ENCODE measurements around the gene PTPRN2.
"Not testable (repeated sequence)": the region's sequence is repeated elsewhere in the genome, so short reads cannot be mapped to it uniquely, and the experiment has no call there.

The PTPRN2 gene

DNA sequence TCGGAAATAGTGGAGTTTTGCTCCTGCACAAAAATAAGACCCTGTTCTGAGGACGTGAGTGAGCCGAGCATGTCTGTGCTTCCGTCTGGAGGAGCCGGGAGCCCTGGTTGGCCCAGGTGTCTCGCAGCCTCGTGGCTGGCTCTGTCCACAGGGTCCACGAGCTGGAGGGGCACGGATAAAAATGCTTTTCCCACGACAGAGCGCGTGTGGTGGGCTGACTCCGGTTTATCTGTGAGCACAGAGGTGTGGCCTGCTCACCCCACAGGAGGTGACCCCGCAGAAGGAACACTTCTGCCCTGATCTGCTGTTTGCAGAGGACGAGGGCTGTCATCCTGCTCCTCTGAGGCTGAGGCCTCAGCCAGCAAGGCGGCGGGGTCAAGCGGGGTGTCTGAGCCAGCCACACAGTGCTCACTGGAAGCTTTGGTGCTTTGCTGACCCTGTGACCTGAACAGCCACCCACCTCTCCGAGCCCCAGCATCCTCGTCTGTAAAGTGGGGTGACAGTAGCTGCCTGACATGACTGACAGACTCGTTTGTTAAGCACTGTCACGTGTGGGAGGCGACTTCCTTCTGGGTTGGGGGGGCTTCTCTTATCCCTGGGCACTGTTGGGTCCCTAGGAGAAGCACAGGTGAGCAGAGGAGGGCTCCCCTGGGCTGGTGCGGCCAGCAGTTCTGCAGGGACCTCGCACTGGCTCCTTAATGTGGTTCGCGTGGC is 1088.3 kb downstream of the PTPRN2 start:
- no peak for DNase-seq

GRCh38 chr7:157498657-157499056 is 1089.0 kb downstream of the PTPRN2 start:
- DNase-seq = no peak

DNA sequence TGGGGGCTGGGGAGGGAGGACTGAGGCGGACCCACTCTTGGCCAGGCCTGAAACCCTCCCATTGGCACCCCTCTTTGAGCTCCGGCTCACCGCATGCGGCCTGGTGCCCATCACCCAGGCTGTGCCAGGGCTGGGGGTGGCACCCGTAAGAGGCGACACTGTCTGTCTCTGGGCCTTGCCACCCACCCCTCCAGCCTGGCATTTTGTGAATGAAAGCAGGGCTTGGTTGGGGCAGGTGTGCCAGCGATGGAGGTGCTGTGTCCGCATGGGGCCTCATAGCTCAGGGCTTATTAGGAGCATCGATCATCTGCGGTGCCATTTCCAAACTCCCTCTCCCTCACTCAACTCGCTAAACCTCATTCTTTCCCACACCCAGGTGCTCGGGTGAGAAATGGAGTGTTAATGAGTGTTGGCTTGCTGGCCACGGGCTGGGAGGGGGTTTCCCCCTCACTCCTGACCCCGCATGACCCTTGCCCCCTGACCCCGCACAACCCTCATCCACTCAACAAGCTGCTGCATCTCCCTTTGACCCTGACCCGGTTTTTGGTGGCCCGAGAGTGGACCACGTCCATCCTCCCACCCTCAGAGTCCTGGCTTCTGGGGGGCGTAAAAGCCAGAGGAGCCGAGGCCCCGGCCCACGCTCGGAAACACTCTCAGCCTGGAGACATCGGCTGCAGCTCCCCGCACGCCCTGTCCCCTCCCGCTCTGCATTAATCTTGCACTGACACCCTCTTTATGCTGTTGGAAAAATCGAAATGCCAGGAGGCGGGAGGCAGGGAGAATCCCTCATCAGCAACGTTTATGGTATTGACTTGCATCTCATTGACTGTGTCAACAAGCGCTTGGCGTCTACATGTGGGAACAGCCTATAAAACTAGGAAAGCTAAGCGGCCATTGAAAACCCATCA is 1089.6 kb downstream of the PTPRN2 start:
- no peak for DNase-seq

DNA sequence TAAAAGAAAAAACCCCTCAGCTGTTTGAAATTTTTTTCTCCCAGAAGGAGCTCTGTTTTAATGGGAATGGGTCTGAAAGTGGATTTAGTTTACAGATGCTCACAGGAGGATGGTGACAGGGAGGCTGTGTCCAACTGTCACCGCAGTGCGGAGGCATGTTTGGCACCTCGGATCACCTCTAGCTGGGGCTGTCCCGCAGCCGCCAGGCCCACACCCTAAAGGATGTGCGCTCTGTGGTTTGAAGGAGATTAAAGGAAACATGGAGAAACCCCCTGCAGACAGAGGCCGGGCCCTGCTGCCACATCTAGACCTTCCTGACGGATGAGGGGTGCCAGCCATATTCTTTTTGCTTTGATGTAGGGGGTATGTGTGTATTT is 1090.3 kb downstream of the PTPRN2 start:
- no peak for DNase-seq

DNA sequence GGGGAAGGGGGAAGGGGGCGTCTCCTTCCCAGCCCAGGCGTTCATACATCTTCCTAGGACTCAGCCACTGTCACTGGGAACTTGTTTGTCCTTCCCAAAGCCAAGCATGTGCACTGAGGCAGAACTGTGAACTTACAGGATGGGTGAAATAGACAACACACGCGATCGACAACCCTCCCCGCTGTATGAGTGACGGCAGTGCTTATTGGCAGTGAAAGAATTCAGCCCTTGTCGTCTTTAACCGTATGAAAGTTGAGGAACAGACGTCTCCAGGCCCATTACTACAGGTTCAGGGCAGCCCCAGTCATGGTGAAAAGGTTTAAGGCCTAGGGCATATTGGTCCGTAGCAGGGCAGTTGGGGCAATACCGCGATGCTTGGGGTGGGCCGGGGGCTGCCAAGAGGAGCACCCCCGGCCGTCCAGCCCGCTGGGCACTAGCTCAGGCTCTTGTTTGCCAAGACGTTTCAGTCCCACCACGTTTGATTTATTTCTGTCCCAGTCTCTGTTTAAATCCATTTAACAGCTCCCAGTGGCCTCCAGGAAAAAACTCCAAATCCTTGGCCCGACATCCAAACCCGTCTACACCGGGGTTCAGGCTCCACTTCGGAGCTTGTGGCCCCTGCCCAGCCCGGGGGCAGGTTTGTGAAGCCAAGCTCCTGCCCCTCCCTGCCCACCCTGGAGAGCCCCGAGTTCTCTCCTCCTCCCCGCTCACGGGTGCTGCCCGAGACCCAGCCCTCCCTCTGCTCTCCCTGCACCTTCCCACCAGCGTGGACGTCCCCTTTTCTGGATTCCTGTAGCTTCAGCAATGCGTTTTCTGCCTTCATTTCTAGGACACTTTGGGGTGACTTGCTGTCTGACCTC is 1091.0 kb downstream of the PTPRN2 start:
- no peak for DNase-seq

DNA sequence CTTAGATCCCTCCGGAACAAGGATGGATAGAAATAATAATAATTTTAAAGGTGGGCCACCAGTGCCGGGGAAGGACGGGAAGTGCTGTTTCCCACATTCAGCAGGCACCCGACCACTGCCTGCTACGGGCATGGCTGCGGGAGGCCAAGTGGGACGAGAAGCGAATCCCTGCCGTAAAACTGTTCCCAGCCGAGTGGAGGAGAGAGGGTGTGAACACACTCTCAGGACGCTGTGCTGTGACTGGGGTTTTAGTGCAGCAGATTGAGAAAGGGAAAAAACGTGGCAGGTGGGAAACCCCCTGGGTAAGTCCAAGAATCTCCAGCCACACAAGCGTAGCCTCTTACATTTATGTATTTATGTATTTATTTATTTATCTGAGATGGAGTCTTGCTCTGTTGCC is 1092.0 kb downstream of the PTPRN2 start:
- DNase-seq = no peak

DNA sequence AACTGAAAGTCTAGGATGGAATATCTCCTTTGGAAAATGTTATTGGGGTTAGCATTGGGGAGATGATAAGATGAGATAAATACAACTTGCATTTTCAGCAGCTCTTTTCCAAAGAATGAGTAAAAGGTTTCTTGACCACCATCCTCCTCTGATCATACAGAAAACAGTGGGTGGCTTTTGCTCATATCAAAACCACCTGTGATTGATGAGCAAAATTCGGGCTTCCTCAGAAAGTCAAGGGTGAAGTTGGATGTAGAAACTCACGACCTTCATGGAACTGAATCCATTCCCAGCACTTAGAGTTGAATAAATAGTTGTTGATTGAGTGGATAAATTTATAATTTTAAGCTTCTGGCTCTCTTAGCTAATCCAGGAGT is 1092.5 kb downstream of the PTPRN2 start:
- no peak for DNase-seq

DNA sequence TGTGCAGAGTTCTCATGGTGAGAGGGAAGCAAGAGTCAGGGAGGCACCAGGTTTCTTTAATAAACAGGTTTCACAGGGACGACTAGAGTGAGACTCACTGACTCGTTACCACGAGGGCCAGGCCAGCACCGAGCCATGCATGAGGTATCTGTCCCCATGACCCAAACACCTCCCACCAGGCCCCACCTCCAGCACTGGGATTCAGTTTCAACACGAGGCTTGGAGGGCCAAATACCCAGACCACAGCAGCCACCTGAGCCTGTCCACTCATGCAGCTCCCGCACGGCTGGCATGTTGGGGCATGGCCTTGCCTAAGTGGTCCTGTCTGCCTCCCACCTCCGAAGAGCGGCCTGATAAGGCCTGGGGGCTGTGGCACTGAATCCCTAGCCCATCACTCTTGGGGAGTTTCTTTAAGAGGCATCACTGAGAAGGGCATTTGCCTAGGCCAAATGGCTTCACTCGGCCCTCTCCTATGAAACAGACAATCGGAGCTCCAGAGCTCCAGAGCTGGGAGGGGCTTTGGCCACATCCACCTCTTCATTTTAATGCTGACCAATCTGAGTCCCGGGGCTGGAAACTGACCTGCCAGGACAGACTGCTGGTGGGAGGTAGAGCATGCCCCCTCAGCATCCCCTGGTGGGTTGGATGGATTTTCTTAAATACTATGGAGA is 1093.0 kb downstream of the PTPRN2 start:
- no peak for DNase-seq

DNA sequence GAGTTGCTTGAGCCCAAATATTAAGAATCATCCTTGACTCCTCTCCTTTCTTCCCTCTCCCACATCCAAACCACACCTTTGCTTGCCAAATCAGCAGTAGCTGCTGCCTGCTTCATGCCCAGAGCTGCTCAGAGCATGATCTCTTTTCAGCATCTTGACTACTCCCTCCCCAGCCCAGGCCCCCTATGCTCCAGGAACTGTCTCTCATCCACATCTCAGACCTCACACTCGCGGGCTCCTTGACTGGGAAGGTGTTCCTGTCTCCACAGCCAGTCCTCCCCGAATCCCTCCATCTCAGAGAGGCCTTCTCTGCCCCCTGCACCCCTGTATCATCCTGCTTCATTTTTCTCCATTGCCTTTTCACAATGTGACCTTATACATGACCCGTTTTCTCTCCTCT is 1093.8 kb downstream of the PTPRN2 start:
- DNase-seq = no peak

DNA sequence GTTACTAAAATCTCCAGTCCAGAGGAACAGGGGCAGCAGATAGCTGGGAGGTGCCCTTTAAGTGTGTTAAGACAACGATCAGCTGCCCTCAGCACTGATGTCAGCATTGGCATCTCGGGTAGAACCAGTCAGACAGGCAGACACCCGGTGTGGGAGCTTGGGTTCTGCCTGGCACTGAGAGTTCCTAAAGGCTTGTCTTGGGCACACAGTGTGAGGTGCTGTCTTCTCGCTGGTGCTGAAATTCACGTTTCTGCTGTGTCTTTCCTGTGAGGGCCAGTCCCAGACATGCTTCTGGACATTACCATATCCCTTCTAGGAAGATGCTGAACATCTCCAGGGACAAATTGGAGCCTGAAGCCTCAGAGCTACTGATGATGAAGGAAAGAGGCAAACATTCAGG is 1094.6 kb downstream of the PTPRN2 start:
- no peak for DNase-seq

GRCh38 chr7:157490465-157490912 is 1097.1 kb downstream of the PTPRN2 start:
- DNase-seq = no peak

DNA sequence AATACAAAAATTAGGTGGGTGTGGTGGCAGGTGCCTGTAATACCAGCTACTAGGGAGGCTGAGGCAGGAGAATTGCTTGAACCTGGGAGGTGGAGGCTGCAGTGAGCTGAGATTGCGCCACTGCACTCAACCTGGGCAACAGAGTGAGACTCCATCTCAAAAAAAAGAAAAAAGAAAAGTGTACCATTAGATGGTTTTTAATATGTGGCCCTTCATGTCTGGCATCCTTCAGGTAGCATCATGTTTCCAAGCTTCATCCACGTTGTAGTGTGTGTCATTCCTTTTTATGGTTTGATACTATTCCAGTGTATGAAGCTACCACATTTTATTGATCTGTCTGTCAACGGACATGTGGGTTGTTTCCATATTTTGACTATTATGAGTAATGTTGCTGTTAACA is 1097.8 kb downstream of the PTPRN2 start:
- DNase-seq = not testable (repeated sequence)

Data from NCI-H2171 (cell line).